ENCODE results near the gene PCDHGB7. TPM values are rescaled to one million over a fixed set of nuclear protein-coding genes. Genes with fewer than 3 reads are reported as not detected.

Gene PCDHGB7
- total RNA-seq, 4 donors from 2014 or later = 12.3 to 19.3 (median 15.3) TPM

DNA sequence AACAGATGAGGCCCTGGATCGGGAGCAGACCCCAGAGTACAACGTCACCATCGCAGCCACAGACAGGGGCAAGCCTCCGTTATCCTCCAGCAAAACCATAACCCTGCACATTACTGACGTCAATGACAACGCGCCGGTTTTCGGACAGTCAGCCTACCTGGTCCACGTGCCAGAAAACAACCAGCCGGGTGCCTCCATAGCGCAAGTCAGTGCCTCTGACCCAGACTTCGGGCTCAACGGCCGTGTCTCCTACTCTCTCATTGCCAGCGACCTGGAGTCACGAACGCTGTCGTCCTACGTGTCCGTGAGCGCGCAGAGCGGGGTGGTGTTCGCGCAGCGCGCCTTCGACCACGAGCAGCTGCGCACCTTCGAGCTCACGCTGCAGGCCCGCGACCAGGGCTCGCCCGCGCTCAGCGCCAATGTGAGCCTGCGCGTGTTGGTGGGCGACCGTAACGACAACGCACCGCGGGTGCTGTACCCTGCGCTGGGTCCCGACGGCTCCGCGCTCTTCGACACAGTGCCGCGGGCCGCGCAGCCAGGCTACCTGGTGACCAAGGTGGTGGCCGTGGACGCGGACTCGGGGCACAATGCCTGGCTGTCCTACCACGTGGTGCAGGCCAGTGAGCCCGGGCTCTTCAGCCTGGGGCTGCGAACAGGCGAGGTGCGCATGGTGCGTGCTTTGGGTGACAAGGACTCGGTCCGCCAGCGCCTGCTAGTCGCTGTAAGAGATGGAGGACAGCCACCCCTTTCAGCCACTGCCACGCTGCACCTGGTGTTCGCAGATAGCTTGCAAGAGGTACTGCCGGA lies 1.8 kb downstream of the PCDHGB7 start:
- Histone ChIP-seq H3K9me3 (peaks cover 0 to 98% (median 12%) of the 10 kb centered on the region in 3 donors), H3K27ac (no peak overlapping the region), H3K27me3 (no peaks in the 10 kb centered on the region), H3K4me3 (no peak overlapping the region), H3K4me1 (peaks cover 0 to 23% (median 0%) of the 10 kb centered on the region in 3 donors), H3K36me3 (peaks cover 0 to 14% of the 10 kb centered on the region in 2 donors)
- TF ChIP-seq EP300 (IDR thresholded peaks at IDR 0.05) = no peak
- TF ChIP-seq, protein P1, sequence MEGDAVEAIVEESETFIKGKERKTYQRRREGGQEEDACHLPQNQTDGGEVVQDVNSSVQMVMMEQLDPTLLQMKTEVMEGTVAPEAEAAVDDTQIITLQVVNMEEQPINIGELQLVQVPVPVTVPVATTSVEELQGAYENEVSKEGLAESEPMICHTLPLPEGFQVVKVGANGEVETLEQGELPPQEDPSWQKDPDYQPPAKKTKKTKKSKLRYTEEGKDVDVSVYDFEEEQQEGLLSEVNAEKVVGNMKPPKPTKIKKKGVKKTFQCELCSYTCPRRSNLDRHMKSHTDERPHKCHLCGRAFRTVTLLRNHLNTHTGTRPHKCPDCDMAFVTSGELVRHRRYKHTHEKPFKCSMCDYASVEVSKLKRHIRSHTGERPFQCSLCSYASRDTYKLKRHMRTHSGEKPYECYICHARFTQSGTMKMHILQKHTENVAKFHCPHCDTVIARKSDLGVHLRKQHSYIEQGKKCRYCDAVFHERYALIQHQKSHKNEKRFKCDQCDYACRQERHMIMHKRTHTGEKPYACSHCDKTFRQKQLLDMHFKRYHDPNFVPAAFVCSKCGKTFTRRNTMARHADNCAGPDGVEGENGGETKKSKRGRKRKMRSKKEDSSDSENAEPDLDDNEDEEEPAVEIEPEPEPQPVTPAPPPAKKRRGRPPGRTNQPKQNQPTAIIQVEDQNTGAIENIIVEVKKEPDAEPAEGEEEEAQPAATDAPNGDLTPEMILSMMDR (IDR thresholded peaks at IDR 0.05) = no peak
- no peak for TF ChIP-seq POLR2AphosphoS5 (IDR thresholded peaks at IDR 0.05)
- no peak for TF ChIP-seq POLR2A (IDR thresholded peaks at IDR 0.05)
- no peak for ATAC-seq
- WGBS, 2 donors (ENCODE audit: low coverage in 1 of 2) = 18 to 46% methylated on average over 6 to 7 of the region's 74 CpGs

DNA sequence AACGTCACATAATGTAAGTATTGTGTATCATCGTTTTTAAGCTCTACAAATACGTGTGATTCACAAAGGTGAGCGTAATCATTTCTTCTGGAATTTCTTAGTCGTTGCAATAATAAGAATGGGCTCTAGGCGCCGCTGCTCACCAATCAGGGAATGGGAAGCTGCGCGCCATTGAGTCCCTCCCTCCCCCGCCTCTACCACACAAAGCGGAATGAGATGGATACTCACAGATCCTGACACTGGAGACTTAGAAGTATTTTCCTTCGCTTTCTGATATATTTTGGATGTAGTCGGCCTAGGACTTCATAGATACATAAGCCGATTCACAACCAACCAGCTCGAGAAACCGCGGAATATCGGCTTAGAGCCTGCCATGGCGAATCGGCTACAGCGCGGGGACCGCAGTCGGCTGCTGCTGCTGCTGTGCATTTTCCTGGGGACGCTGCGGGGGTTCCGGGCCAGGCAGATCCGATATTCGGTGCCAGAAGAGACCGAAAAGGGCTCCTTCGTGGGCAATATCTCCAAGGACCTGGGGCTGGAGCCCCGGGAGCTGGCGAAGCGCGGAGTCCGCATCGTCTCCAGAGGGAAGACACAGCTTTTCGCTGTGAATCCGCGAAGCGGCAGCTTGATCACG lies 3.5 kb downstream of the PCDHGB7 start, which contains the start of gene PCDHGA11:
TSS of gene PCDHGA11 (plus strand) at position 197 of the 634 bp plus-strand sequence. CDS start at position 374, 177 bp downstream.
- WGBS, 2 donors (ENCODE audit: low coverage in 1 of 2) = 15 to 20% methylated on average over 24 to 28 of the region's 42 CpGs
- Histone ChIP-seq H3K27me3 (no peaks in the 10 kb centered on the region), H3K36me3 (peaks cover 0 to 16% of the 10 kb centered on the region in 2 donors), H3K27ac (no peak within 1 kb of the TSS), H3K4me3 (peak within 1 kb of the TSS in 1 of 2 donors; percentile 41), H3K9me3 (peaks cover 0 to 99% (median 12%) of the 10 kb centered on the region in 3 donors), H3K4me1 (peaks cover 0 to 23% (median 0%) of the 10 kb centered on the region in 3 donors)
- peak; percentile 43 for ATAC-seq
- TF ChIP-seq, protein P1 (IDR thresholded peaks at IDR 0.05) = peak in 3 of 4 experiments; percentile 19 to 36 (median 27)
- no peak for TF ChIP-seq EP300 (IDR thresholded peaks at IDR 0.05)

DNA sequence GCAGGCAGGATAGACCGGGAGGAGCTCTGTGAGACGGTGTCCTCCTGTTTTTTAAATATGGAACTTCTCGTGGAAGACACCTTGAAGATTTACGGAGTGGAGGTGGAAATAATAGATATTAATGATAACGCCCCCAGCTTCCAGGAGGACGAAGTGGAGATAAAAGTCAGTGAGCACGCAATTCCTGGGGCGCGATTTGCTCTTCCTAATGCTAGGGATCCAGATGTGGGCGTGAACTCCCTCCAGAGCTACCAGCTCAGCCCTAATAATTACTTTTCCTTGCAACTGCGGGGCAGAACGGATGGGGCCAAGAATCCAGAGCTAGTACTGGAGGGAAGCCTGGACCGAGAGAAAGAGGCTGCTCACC lies 4.0 kb downstream of the PCDHGB7 start:
- Histone ChIP-seq H3K4me1 (peaks cover 0 to 23% (median 0%) of the 10 kb centered on the region in 3 donors), H3K9me3 (peaks cover 0 to 99% (median 13%) of the 10 kb centered on the region in 3 donors), H3K36me3 (peaks cover 0 to 21% of the 10 kb centered on the region in 2 donors), H3K27me3 (no peaks in the 10 kb centered on the region), H3K27ac (no peak overlapping the region), H3K4me3 (peak overlapping the region in 1 of 2 donors; percentile 41)
- ATAC-seq = no peak
- 0 to 10% methylated on average over 2 to 6 of the region's 13 CpGs for WGBS, 2 donors (ENCODE audit: low coverage in 1 of 2)
- TF ChIP-seq, protein P1 (IDR thresholded peaks at IDR 0.05) = no peak
- TF ChIP-seq POLR2A (IDR thresholded peaks at IDR 0.05) (no peak), EP300 (IDR thresholded peaks at IDR 0.05) (no peak), POLR2AphosphoS5 (IDR thresholded peaks at IDR 0.05) (no peak)

DNA sequence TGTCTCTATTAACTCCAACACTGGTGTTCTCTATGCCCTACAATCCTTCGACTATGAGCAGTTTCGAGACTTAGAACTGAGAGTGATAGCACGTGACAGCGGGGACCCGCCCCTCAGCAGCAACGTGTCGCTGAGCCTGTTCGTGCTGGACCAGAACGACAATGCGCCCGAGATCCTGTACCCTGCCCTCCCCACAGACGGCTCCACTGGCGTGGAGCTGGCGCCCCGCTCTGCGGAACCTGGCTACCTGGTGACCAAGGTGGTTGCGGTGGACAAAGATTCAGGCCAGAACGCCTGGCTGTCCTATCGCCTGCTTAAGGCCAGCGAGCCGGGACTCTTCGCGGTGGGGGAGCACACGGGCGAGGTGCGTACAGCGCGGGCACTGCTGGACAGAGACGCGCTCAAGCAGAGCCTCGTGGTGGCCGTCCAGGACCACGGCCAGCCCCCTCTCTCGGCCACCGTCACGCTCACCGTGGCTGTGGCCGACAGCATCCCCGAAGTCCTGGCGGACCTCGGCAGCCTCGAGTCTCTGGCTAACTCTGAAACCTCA lies 5.3 kb downstream of the PCDHGB7 start:
- Histone ChIP-seq H3K27ac (no peak overlapping the region), H3K36me3 (peaks cover 0 to 35% of the 10 kb centered on the region in 2 donors), H3K27me3 (no peaks in the 10 kb centered on the region), H3K4me3 (no peak overlapping the region), H3K9me3 (peaks cover 0 to 99% (median 22%) of the 10 kb centered on the region in 3 donors), H3K4me1 (peaks cover 0 to 23% (median 0%) of the 10 kb centered on the region in 3 donors)
- 40% methylated on average over 1 of the region's 42 CpGs; no CpG with 5 or more reads in 1 of the 2 donors for WGBS, 2 donors (ENCODE audit: low coverage in 1 of 2)
- TF ChIP-seq POLR2AphosphoS5 (IDR thresholded peaks at IDR 0.05) (no peak), POLR2A (IDR thresholded peaks at IDR 0.05) (no peak), EP300 (IDR thresholded peaks at IDR 0.05) (no peak)
- TF ChIP-seq, protein P1 (IDR thresholded peaks at IDR 0.05) = no peak
- ATAC-seq = no peak
